ENCODE measurements around the gene SLC35E3. TPM values are rescaled to one million over a fixed set of nuclear protein-coding genes. Genes with fewer than 3 reads are reported as not detected.

The SLC35E3 gene
- total and polyA plus RNA-seq, 2 of the 13 experiments (the other 11 are each of a cell fraction or from before 2014, with no cell fraction given), result 13.0 to 22.1 TPM

- TF ChIP-seq ZNF501 (CRISPR knock-in tag; IDR thresholded peaks at IDR 0.05) (peak; percentile 81; the same call in 1 of the 2 replicates), ZFP90 (CRISPR knock-in tag; IDR thresholded peaks at IDR 0.05; ENCODE audit: borderline replicate concordance) (no peak), REXO4 (CRISPR knock-in tag; IDR thresholded peaks at IDR 0.05; ENCODE audit: borderline replicate concordance) (no peak), JARID2 (CRISPR knock-in tag; IDR thresholded peaks at IDR 0.05; ENCODE audit: insufficient replicate concordance) (peak; percentile 6), ETV5 (CRISPR knock-in tag; IDR thresholded peaks at IDR 0.05; ENCODE audit: borderline replicate concordance) (peak; percentile 65; the same call in 1 of the 2 replicates), PAWR (CRISPR knock-in tag; IDR thresholded peaks at IDR 0.05; ENCODE audit: borderline replicate concordance) (no peak), STAT6 (CRISPR knock-in tag; IDR thresholded peaks at IDR 0.05; ENCODE audit: borderline replicate concordance) (no peak), ZNF124 (CRISPR knock-in tag; IDR thresholded peaks at IDR 0.05) (peak; percentile 34; the same call in 1 of the 2 replicates), PHB2 (IDR thresholded peaks at IDR 0.05; ENCODE audit: partially characterized antibody) (no peak), MAZ (IDR thresholded peaks at IDR 0.05; ENCODE audit: borderline replicate concordance, low read depth, low read length) (0 out of 2 replicates have a peak, but pooled peaks have one; percentile 60), MAZ (CRISPR knock-in tag; IDR thresholded peaks at IDR 0.05; ENCODE audit: low read depth) (peak; percentile 57; the same call in 1 of the 2 replicates), ZBTB42 (CRISPR knock-in tag; IDR thresholded peaks at IDR 0.05) (no peak), MIER2 (CRISPR knock-in tag; IDR thresholded peaks at IDR 0.05) (no peak)
- TF ChIP-seq, protein P1, sequence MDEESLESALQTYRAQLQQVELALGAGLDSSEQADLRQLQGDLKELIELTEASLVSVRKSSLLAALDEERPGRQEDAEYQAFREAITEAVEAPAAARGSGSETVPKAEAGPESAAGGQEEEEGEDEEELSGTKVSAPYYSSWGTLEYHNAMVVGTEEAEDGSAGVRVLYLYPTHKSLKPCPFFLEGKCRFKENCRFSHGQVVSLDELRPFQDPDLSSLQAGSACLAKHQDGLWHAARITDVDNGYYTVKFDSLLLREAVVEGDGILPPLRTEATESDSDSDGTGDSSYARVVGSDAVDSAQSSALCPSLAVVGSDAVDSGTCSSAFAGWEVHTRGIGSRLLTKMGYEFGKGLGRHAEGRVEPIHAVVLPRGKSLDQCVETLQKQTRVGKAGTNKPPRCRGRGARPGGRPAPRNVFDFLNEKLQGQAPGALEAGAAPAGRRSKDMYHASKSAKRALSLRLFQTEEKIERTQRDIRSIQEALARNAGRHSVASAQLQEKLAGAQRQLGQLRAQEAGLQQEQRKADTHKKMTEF (CRISPR knock-in tag; IDR thresholded peaks at IDR 0.05), result peak; percentile 76
- TF ChIP-seq, protein P2, sequence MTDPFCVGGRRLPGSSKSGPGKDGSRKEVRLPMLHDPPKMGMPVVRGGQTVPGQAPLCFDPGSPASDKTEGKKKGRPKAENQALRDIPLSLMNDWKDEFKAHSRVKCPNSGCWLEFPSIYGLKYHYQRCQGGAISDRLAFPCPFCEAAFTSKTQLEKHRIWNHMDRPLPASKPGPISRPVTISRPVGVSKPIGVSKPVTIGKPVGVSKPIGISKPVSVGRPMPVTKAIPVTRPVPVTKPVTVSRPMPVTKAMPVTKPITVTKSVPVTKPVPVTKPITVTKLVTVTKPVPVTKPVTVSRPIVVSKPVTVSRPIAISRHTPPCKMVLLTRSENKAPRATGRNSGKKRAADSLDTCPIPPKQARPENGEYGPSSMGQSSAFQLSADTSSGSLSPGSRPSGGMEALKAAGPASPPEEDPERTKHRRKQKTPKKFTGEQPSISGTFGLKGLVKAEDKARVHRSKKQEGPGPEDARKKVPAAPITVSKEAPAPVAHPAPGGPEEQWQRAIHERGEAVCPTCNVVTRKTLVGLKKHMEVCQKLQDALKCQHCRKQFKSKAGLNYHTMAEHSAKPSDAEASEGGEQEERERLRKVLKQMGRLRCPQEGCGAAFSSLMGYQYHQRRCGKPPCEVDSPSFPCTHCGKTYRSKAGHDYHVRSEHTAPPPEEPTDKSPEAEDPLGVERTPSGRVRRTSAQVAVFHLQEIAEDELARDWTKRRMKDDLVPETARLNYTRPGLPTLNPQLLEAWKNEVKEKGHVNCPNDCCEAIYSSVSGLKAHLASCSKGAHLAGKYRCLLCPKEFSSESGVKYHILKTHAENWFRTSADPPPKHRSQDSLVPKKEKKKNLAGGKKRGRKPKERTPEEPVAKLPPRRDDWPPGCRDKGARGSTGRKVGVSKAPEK (CRISPR knock-in tag; IDR thresholded peaks at IDR 0.05; ENCODE audit: borderline replicate concordance), result no peak
- TF ChIP-seq, protein P3, sequence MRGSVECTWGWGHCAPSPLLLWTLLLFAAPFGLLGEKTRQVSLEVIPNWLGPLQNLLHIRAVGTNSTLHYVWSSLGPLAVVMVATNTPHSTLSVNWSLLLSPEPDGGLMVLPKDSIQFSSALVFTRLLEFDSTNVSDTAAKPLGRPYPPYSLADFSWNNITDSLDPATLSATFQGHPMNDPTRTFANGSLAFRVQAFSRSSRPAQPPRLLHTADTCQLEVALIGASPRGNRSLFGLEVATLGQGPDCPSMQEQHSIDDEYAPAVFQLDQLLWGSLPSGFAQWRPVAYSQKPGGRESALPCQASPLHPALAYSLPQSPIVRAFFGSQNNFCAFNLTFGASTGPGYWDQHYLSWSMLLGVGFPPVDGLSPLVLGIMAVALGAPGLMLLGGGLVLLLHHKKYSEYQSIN (CRISPR knock-in tag; IDR thresholded peaks at IDR 0.05; ENCODE audit: borderline replicate concordance), result no peak
- TF ChIP-seq, protein P4, sequence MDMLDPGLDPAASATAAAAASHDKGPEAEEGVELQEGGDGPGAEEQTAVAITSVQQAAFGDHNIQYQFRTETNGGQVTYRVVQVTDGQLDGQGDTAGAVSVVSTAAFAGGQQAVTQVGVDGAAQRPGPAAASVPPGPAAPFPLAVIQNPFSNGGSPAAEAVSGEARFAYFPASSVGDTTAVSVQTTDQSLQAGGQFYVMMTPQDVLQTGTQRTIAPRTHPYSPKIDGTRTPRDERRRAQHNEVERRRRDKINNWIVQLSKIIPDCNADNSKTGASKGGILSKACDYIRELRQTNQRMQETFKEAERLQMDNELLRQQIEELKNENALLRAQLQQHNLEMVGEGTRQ (IDR thresholded peaks at IDR 0.05; ENCODE audit: low read depth, low read length), result peak; percentile 87
- TF ChIP-seq, protein P4 (CRISPR knock-in tag; IDR thresholded peaks at IDR 0.05; ENCODE audit: borderline replicate concordance), result peak; percentile 97; the same call in 1 of the 2 replicates
Measured at GRCh38 chr12:68745904-68746571, at the start of gene SLC35E3 (continued).

Measured in HepG2 (cell line).